Erythroblast (primary cell): Measurements from ENCODE around the gene SPATA18.

Experiments
- GATA1 ChIP-seq: IDR thresholded peaks from 2 replicates; pipeline ENCODE4 v1.6.1; 2011; ENCODE audit warnings: low read depth, mild to moderate bottlenecking, control low read depth, low read length, moderate library complexity
- POLR2A ChIP-seq: IDR thresholded peaks from 2 replicates; pipeline ENCODE4 v1.6.1; 2011; ENCODE audit warnings: mild to moderate bottlenecking, low read length

- TF ChIP-seq POLR2A (no peak), GATA1 (no peak)
Observed at GRCh38 chr4:52005604-52006273, 45.4 kb upstream of the SPATA18 start.
